Measurements from ENCODE around the gene SEC63.
A peak's percentile ranks its signal among the peaks of the same experiment; 100 is the strongest.
"Not testable (repeated sequence)": the region's sequence is repeated elsewhere in the genome, so short reads cannot be mapped to it uniquely, and the experiment has no call there.

The SEC63 gene

GRCh38 chr6:107972413-107973096 is 14.5 kb upstream of the SEC63 start:
- DNase-seq (ENCODE audit: low spot score) = no peak

- no peak for DNase-seq (ENCODE audit: low spot score)
Observed at GRCh38 chr6:107971181-107971580, 13.2 kb upstream of the SEC63 start.

DNA sequence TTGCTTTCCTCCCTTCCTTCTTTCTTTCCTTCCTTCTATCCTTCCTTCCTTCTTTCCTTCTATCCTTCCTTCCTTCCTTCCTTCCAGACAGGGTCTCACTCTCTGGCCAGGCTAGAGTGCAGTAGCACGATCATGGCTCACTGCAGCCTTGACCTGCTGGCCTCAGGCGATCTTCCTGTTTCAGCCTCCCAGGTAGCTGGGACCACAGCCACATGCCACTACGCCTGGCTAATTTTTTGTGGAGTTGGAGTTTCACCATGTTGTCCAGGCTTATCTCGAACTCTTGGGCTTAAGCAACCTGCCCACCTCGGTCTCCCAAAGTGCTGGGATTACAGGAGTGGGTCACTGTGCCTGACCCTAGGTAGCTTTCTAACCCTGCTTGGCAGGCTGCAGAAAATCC is 12.2 kb upstream of the SEC63 start:
- DNase-seq (ENCODE audit: low spot score) = no peak

- DNase-seq (ENCODE audit: low spot score) = no peak
Observed at GRCh38 chr6:107968081-107968480, 10.1 kb upstream of the SEC63 start.

DNA sequence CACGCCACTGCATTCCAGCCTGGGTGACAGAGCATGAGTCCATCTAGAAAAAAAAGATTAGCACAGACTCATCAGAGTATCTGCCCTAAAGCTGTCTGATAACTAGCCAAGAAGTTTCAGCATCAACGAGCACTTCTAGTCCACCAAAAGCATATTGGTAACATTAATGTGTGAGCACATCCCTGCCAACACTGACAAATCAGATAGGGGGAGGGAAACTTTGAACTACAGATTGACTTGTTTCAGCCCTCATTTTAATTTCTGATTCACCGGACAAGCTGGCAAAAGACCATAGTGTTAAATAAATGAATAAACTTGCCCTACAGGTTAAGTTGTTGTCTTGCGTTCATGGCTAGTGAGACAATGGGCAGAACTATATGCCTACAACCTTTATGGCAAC is 7.7 kb upstream of the SEC63 start:
- no peak for DNase-seq (ENCODE audit: low spot score)

- no peak for DNase-seq (ENCODE audit: low spot score)
Observed at GRCh38 chr6:107962723-107963122, 4.7 kb upstream of the SEC63 start.

GRCh38 chr6:107959392-107959791 is 1.4 kb upstream of the SEC63 start:
- no peak for DNase-seq (ENCODE audit: low spot score)

- DNase-seq (ENCODE audit: low spot score) = not testable (repeated sequence)
Observed at GRCh38 chr6:107958689-107959362, 818 bp upstream of the SEC63 start.

GRCh38 chr6:107957308-107957908 is 600 bp downstream of the SEC63 start:
- DNase-seq (ENCODE audit: low spot score) = peak; percentile 52

GRCh38 chr6:107956586-107957307 is 1.3 kb downstream of the SEC63 start:
- DNase-seq (ENCODE audit: low spot score) = no peak

GRCh38 chr6:107956181-107956580 is 1.8 kb downstream of the SEC63 start:
- DNase-seq (ENCODE audit: low spot score) = no peak

DNA sequence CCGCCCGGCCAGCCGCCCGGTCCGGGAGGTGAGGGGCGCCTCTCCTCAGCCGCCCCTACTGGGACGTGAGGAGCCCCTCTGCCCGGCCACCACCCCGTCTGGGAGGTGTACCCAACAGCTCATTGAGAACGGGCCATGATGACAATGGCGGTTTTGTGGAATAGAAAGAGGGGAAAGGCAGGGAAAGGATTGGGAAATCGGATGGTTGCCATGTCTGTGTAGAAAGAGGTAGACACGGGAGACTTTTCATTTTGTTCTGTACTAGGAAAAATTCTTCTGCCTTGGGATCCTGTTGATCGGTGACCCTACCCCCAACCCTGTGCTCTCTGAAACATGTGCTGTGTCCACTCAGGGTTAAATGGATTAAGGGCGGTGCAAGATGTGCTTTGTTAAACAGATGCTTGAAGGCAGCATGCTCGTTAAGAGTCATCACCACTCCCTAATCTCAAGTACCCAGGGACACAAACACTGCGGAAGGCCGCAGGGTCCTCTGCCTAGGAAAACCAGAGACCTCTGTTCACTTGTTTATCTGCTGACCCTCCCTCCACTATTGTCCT is 4.1 kb downstream of the SEC63 start:
- DNase-seq (ENCODE audit: low spot score) = not testable (repeated sequence)

DNA sequence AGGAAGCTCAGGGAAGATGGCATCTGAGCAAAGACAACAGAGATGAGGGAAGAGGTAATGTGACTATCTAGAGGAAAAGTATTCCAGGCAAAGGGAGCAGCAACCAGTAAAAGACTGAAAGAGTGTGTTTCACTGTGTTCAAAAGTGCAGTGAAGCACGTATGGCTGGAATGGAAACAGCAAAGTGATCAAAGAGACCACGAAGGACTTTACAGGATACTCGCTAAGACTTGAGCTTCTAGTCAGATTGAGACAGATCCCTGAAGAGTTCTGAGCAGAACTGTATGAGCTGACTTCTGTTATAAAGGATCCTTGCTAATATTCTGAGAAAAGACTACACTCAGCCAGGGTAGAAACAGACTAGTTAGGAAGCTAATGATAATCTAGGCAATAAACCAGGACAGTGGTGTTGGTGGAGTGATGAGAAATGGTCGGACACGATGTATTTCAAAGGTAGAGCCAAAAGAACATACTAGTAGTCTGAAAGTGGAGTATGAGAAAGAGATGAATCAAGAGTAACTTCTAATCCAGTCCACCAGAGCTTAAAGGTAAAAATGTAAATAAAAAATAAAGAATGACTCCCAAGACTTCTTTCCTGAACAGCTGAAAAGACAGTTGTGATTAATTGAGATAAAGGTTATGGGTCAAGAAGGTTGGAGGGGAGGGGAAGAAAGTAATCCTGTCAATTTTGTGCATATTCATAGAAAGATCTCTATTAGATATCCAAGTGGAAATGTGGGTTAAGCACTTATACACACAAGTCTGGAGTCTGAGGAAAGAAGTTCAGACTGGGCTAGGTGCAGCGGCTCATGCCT is 14.2 kb downstream of the SEC63 start:
- DNase-seq (ENCODE audit: low spot score) = no peak

GRCh38 chr6:107942142-107942541 is 15.9 kb downstream of the SEC63 start:
- no peak for DNase-seq (ENCODE audit: low spot score)

DNA sequence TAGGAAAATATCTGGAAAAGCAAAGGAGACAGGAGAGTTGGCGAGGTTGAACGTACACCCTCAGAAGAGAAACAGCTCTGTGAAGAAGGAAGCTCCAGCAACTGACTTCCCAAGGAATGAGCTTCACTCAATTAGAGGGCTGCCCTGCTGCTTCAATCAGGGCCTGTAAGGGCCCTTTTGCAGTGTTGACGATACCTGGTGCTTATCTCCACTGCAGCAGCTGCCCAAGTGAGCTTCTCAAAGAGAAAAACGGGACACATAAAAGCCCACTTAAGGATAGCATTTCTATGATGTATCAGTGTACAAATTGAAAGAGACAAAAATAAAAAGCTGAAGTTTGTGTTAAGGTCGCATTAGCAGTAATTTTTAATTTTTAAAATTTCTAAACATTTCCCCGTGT is 16.4 kb downstream of the SEC63 start:
- no peak for DNase-seq (ENCODE audit: low spot score)

- no peak for DNase-seq (ENCODE audit: low spot score)
Observed at GRCh38 chr6:107941199-107941598, 16.8 kb downstream of the SEC63 start.

DNA sequence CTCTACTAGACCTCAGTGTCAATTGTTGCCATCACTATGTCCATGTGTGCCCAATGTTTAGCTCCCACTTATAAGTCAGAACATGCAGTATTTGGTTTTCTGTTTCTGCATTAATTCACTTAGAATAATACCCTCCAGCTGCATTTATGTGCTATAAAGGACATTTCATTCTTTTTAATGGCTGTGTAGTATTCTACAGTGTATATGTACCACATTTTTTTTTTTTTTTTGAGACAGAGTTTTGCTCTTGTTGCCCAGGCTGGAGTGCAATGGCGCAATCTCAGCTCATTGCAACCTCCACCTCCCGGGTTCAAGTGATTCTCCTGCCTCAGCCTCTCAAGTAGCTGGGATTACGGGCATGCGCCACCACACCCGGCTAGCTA is 21.1 kb downstream of the SEC63 start:
- DNase-seq (ENCODE audit: low spot score) = not testable (repeated sequence)

GRCh38 chr6:107936162-107936909 is 21.7 kb downstream of the SEC63 start:
- DNase-seq (ENCODE audit: low spot score) = no peak

- not testable (repeated sequence) for DNase-seq (ENCODE audit: low spot score)
Observed at GRCh38 chr6:107934229-107934628, 23.8 kb downstream of the SEC63 start.

GRCh38 chr6:107932580-107932979 is 25.4 kb downstream of the SEC63 start:
- no peak for DNase-seq (ENCODE audit: low spot score)

DNA sequence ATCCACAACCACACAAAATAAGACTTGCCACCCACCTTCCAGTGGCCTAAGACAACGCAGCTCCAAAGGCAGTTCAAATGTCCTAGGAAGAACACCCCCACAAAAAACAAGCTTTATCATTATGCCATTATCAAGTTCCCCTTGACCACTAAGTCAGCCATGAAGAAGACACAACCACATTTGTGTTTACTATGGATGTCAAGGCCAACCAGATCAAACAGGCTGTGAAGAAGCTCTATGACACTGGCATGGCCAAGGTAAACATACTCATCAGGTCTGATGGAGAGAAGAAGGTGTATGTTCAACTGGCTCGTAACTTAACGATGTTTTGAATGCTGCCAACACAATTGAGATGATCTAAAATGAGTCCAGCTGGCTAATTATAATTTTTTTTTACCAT is 26.1 kb downstream of the SEC63 start:
- DNase-seq (ENCODE audit: low spot score) = no peak
